Chondrocyte (in vitro differentiated cells): ENCODE data around the gene VPS8. TPM values are rescaled to one million over a fixed set of nuclear protein-coding genes. Genes with fewer than 3 reads are reported as not detected.

Source experiments
- DNase-seq: peaks from one replicate; pipeline ENCODE4 v3.0.0; 2021; ENCODE audit warnings: mixed read lengths, low spot score
- H3K27ac Mint-ChIP-seq: one replicate; pipeline ENCODE4 v1.8.0; 2021; ENCODE audit warnings: mild to moderate bottlenecking, moderate library complexity, mixed read lengths; ENCODE audit not compliant: unreplicated experiment
- H3K27me3 Mint-ChIP-seq: 2 replicates; pipeline ENCODE4 v1.8.0; 2021; ENCODE audit warnings: low read depth, mixed read lengths
- H3K36me3 Mint-ChIP-seq: 2 replicates; pipeline ENCODE4 v1.8.0; 2021; ENCODE audit warnings: low read depth, mixed read lengths
- H3K4me1 Mint-ChIP-seq: 2 replicates; pipeline ENCODE4 v1.8.0; 2021; ENCODE audit warnings: low read depth, mild to moderate bottlenecking, mixed read lengths
- H3K4me3 Mint-ChIP-seq: one replicate; pipeline ENCODE4 v1.8.0; 2021; ENCODE audit warnings: mild to moderate bottlenecking, moderate library complexity, mixed read lengths; ENCODE audit not compliant: unreplicated experiment
- H3K9me3 Mint-ChIP-seq: 2 replicates; pipeline ENCODE4 v1.8.0; 2021; ENCODE audit warnings: low read depth, mixed read lengths
- total RNA-seq: library from RNA; stranded (reverse); gene quantifications from 3 replicates; pipeline ENCODE4 v1.2.1, GENCODE V29; 2021
- TF ChIP-seq, protein P1 (sequence below): fragments of 200-600 bp; sonication (generic); IDR thresholded peaks from 2 replicates; pipeline ENCODE4 v1.5.0; 2021; ENCODE audit warnings: antibody characterized with exemption, mild to moderate bottlenecking, moderate library complexity

The VPS8 gene
- total RNA-seq, 1 donor from 2014 or later: 53.7 TPM

DNA sequence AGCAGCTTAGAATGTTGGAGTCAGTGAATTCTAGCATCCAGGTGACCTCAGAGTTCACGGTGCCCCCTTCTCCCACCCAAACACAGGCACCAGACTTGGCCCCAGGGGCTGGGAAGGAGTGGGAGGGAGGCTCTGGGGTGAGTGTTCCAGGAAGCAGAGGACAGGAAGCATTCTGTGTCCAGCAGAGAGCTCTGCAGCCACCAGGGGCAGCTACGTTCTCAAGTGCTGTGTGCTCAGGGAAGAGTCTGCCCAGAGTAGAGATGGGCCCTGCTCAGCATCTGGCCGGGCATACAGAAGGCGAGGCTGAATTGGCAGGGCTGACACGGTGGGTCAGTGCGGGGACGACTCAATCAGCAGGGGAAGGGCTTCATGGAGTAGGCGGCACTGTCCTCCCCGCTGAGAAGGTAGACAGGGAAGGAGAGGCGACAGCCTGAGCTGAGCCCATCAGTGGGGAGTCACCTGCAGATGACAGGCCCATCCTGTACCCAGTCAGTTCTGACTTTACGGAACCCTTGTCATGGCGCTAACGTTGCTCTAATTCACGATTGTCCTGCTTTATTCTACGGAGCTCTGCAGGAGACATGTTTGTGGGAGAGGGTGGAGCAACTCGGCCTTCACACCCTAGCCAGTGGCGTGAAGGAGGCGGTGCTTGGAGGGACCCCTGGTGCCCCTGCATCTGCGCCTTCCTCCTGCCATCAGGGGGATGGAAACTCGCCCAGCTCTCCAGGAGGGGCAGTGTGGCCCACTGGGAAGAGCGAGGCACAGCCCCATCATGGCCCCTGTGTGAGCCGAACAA, 258.7 kb downstream of the VPS8 start:
- no peak for DNase-seq
- TF ChIP-seq, protein P1, sequence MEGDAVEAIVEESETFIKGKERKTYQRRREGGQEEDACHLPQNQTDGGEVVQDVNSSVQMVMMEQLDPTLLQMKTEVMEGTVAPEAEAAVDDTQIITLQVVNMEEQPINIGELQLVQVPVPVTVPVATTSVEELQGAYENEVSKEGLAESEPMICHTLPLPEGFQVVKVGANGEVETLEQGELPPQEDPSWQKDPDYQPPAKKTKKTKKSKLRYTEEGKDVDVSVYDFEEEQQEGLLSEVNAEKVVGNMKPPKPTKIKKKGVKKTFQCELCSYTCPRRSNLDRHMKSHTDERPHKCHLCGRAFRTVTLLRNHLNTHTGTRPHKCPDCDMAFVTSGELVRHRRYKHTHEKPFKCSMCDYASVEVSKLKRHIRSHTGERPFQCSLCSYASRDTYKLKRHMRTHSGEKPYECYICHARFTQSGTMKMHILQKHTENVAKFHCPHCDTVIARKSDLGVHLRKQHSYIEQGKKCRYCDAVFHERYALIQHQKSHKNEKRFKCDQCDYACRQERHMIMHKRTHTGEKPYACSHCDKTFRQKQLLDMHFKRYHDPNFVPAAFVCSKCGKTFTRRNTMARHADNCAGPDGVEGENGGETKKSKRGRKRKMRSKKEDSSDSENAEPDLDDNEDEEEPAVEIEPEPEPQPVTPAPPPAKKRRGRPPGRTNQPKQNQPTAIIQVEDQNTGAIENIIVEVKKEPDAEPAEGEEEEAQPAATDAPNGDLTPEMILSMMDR: peak; percentile 70
- H3K36me3 Mint-ChIP-seq: peaks cover 2% of the 10 kb centered on the region
- no peaks in the 10 kb centered on the region for H3K27me3 Mint-ChIP-seq
- H3K4me3 Mint-ChIP-seq: no peak overlapping the region
- H3K27ac Mint-ChIP-seq: no peak overlapping the region
- peaks cover 6% of the 10 kb centered on the region for H3K4me1 Mint-ChIP-seq
- H3K9me3 Mint-ChIP-seq: no peaks in the 10 kb centered on the region

DNA sequence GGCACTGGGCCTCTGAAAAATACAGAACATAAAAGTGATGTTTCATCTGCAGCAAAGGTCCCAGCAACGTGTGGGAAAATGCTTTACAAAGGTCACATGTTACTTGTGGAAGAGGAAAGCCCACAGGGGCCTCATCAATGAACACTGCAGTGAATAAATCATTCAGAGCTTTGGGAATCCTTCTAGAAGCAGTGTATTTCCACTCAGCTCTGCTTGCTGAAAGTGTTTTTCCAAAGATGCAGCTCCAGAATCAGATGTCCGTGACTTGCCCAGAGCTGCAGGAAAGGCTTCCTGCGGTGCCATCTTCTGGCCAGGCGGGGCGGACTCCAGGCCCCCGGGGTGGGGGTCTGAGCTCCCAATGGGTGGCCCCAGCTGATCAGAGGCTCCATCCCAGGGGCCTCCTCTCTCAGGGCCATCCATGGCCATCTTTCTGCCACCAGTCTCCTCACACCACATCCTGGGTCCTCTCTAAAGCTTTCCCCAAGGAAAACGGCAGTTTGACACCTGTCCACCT, 259.4 kb downstream of the VPS8 start:
- no peaks in the 10 kb centered on the region for H3K9me3 Mint-ChIP-seq
- no peak overlapping the region for H3K27ac Mint-ChIP-seq
- no peaks in the 10 kb centered on the region for H3K27me3 Mint-ChIP-seq
- H3K36me3 Mint-ChIP-seq: peaks cover 4% of the 10 kb centered on the region
- DNase-seq: no peak
- TF ChIP-seq, protein P1: no peak
- peaks cover 6% of the 10 kb centered on the region for H3K4me1 Mint-ChIP-seq
- no peak overlapping the region for H3K4me3 Mint-ChIP-seq

DNA sequence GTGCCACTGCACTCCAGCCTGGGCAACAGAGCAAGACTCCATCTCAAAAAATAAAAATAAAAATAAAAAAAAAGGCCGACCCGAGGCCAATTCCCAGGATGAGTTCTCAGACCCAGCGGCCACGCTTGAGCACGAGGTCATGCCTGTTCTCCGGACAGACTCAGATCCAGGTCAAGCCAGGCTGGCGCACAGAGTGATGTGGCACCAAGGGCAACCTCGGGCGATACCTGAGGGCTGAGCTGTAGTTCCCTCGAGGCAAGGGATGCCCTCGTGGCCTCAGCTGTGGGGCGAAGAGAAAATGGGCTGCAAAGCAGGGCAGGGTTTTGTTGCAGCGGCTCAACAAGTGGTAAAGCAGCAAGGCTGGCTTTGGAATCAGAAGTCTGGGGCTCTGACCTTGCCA, 263.6 kb downstream of the VPS8 start:
- Mint-ChIP-seq H3K36me3 (peaks cover 8% of the 10 kb centered on the region), H3K4me1 (peaks cover 7% of the 10 kb centered on the region), H3K4me3 (no peak overlapping the region), H3K9me3 (no peaks in the 10 kb centered on the region), H3K27me3 (no peaks in the 10 kb centered on the region), H3K27ac (no peak overlapping the region)
- DNase-seq: no peak
- TF ChIP-seq, protein P1: no peak

DNA sequence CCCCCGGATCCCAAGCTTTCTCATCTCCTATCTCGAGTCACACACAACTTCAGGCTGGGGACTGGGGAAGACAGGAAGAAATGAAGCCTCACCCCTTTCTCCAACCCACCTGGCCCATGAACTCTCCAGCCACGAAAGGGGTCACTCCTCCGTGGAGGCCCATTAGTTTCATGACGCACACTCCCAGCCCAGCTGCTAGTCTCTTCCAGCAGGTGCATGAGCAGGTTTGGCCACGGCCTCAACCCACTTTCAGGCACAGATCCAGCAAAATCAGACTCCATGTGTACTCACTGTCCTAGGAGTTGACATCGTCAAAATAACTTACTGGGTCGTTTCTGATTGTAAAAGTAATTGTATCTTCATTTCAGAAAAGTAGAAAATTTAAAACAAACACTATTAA, 264.3 kb downstream of the VPS8 start:
- no peak for DNase-seq
- Mint-ChIP-seq H3K27ac (no peak overlapping the region), H3K9me3 (no peaks in the 10 kb centered on the region), H3K4me3 (no peak overlapping the region), H3K4me1 (peaks cover 5% of the 10 kb centered on the region), H3K27me3 (no peaks in the 10 kb centered on the region), H3K36me3 (peaks cover 10% of the 10 kb centered on the region)
- TF ChIP-seq, protein P1: no peak

DNA sequence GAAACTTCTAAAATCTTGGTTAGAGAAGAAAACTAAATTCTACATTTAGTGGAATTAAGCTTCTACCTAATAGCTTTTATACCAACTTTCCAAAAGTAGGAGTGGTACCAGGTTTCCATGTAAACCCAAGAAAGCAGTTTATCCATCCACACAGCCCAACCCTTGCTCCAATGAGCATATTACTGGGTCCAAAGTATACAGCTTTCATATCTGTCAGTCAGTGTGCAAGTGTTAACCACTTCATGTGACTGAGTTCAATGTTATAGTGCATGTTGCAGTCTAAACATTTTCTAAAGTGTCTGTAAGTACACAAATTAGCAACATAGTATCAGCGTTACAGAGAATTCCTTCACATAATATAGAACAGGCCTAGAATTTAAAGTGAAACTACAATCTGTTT, 267.7 kb downstream of the VPS8 start:
- TF ChIP-seq, protein P1: no peak
- peaks cover 22% of the 10 kb centered on the region for H3K36me3 Mint-ChIP-seq
- H3K9me3 Mint-ChIP-seq: no peaks in the 10 kb centered on the region
- H3K27me3 Mint-ChIP-seq: no peaks in the 10 kb centered on the region
- H3K4me3 Mint-ChIP-seq: no peak overlapping the region
- H3K4me1 Mint-ChIP-seq: peaks cover 9% of the 10 kb centered on the region
- DNase-seq: no peak
- H3K27ac Mint-ChIP-seq: no peak overlapping the region
